Neutrophil (primary cell): ENCODE data around the gene HELZ2.

Experiments
- H3K27ac ChIP-seq: fragments of 200-600 bp; sonication (generic); 2 replicates; pipeline ENCODE4 v1.5.1; 2016; ENCODE audit warnings: mild to moderate bottlenecking, moderate library complexity
- H3K27me3 ChIP-seq: fragments of 200-600 bp; sonication (generic); 2 replicates; pipeline ENCODE4 v1.6.0; 2016; ENCODE audit warnings: mild to moderate bottlenecking
- H3K36me3 ChIP-seq: fragments of 200-600 bp; sonication (generic); 2 replicates; pipeline ENCODE4 v1.5.1; 2017
- H3K4me1 ChIP-seq, 2 experiments: fragments of 200-600 bp in 1 of 2; sonication (generic) in 1 of 2; 1 replicate in 1 of 2; 2 replicates in 1 of 2; pipeline versions ENCODE4 v1.5.1 to v1.6.1; 2013 to 2016; ENCODE audit warnings: low read depth in 1 of 2, low read length in 1 of 2, mild to moderate bottlenecking in 1 of 2, moderate library complexity in 1 of 2; ENCODE audit not compliant: control insufficient read depth in 1 of 2, insufficient read depth in 1 of 2
- H3K4me3 ChIP-seq, 2 experiments: fragments of 200-600 bp in 1 of 2; sonication (generic) in 1 of 2; 1 replicate in 1 of 2; 2 replicates in 1 of 2; pipeline ENCODE4 v1.5.1; 2013 to 2016; ENCODE audit warnings: low read depth in 1 of 2, low read length in 1 of 2, mild to moderate bottlenecking in 1 of 2, moderate library complexity in 1 of 2
- H3K9me3 ChIP-seq: fragments of 200-600 bp; sonication (generic); 2 replicates; pipeline ENCODE4 v1.5.1; 2016
- TF ChIP-seq, protein P1 (sequence below): fragments of 200-600 bp; sonication (generic); IDR thresholded peaks from 2 replicates; pipeline ENCODE4 v1.5.1; 2016; ENCODE audit warnings: antibody characterized with exemption

Gene HELZ2

DNA sequence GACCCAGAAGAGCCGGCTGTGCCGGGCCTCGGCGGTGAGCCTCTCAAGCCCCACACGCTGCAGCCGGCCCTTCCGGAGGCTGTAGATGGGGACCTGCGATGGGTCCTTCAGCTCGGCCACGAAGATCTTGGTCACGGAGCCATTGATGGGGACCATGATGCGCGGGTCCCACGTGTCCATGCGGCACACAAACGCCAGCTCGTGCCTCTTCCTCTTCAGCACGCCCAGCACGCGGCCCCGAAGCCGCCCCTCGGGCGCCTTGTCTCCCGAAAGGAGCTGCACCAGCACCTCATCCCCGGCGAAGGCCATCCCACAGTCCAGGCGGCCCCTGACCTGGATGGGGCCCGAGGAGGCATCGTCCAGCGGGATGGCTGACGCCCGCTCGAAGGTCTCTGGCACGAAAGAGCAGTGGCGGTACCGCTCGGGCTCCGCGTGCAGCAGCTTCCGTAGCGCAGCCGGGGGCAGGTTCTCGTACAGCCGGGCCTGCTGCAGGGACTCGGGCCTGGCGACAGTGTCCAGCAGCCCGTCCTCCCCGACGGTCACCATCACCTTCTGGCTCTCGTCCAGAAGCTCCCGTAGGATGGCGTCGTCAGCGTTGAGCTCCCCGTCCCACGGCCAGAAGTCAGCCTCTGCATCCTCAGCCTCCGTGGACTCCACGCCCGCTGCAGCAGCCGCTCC lies 8.9 kb downstream of the HELZ2 start:
- H3K9me3 ChIP-seq: no peaks in the 10 kb centered on the region
- TF ChIP-seq, protein P1, sequence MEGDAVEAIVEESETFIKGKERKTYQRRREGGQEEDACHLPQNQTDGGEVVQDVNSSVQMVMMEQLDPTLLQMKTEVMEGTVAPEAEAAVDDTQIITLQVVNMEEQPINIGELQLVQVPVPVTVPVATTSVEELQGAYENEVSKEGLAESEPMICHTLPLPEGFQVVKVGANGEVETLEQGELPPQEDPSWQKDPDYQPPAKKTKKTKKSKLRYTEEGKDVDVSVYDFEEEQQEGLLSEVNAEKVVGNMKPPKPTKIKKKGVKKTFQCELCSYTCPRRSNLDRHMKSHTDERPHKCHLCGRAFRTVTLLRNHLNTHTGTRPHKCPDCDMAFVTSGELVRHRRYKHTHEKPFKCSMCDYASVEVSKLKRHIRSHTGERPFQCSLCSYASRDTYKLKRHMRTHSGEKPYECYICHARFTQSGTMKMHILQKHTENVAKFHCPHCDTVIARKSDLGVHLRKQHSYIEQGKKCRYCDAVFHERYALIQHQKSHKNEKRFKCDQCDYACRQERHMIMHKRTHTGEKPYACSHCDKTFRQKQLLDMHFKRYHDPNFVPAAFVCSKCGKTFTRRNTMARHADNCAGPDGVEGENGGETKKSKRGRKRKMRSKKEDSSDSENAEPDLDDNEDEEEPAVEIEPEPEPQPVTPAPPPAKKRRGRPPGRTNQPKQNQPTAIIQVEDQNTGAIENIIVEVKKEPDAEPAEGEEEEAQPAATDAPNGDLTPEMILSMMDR: no peak
- H3K4me1 ChIP-seq: peaks cover 37% of the 10 kb centered on the region in 2 experiments
- H3K4me3 ChIP-seq: no peak overlapping the region
- peaks cover 10% of the 10 kb centered on the region for H3K27me3 ChIP-seq
- H3K27ac ChIP-seq: no peak overlapping the region
- H3K36me3 ChIP-seq: peaks cover 93% of the 10 kb centered on the region

DNA sequence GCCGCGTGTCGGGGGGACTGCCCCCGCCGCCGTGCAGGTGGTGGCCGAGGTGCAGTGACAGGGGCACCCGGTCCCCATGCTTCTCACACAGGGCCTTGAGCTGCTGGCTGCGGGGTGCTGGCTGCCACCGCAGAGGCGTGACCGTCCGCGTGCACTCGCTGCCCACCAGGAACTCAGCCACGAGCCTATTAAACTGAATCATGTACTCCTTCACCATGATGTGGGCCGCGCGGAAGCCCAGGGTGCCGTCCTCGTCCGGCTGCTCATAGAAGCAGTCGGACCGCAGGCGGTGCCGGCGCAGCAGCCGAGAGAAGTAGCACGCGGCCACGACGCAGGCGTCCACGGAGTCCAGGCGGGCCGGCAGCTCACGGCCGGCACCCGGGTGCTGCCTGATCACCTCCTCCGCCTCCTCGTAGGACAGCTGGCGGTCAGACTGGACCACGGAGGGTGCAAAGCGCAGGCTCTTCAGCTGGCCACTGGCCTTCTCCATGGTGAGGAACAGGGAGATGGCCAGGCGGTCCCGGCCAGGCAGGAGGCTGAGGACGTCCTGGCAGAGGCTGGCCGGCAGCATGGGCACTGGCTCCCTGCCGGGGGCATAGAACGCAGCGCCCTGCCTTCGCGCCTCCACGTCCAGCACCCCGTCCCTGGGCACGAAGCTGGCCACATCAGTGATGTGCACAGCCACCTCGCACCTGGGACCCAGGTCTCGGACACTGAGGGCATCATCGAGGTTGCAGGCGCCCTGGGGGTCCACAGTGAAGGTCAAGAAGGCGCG lies 9.8 kb downstream of the HELZ2 start:
- peaks cover 94% of the 10 kb centered on the region for H3K36me3 ChIP-seq
- H3K4me3 ChIP-seq: no peak overlapping the region
- H3K27ac ChIP-seq: no peak overlapping the region
- H3K27me3 ChIP-seq: peaks cover 10% of the 10 kb centered on the region
- TF ChIP-seq, protein P1: no peak
- peaks cover 27 to 28% of the 10 kb centered on the region in 2 experiments for H3K4me1 ChIP-seq
- peaks cover 2% of the 10 kb centered on the region for H3K9me3 ChIP-seq

DNA sequence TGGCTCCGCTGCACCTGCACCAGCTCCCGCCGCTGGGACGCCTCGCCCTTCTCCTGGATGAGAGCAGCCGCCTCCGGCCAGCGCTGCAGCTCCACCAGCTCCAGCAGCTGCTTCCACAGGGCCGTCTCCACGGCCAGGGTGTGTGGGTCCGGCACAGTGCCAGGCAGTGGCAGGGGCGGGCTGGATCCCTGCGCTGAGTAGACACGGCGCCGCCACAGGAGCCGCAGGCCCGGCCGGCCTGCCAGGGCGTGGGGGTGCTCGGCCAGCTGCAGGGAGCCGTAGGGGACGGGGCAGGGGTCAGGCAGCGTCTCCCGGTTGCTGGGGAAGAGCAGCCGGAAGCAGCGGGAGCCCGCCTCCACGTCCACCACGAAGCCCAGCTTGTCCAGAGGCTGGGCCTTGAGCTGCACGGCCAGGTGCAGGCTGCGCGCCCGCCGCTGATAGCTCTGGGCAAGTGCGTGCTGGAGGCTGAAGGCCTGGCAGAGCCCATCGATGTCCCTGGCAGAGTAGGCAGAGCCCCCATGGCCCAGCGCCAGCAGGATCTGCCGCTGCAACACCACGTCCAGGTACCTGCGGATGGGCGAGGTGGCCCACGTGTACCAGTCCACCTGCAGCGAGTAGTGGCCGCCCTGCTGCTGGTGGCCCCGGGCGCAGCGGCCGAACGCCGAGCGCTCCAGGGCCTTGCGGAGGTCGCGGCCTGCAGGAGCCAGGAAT lies 10.7 kb downstream of the HELZ2 start:
- Histone ChIP-seq H3K27ac (no peak overlapping the region), H3K4me3 (no peak overlapping the region), H3K4me1 (peaks cover 19% of the 10 kb centered on the region in 2 experiments), H3K9me3 (peaks cover 2% of the 10 kb centered on the region), H3K27me3 (peaks cover 10% of the 10 kb centered on the region), H3K36me3 (peaks cover 94% of the 10 kb centered on the region)
- TF ChIP-seq, protein P1: no peak

DNA sequence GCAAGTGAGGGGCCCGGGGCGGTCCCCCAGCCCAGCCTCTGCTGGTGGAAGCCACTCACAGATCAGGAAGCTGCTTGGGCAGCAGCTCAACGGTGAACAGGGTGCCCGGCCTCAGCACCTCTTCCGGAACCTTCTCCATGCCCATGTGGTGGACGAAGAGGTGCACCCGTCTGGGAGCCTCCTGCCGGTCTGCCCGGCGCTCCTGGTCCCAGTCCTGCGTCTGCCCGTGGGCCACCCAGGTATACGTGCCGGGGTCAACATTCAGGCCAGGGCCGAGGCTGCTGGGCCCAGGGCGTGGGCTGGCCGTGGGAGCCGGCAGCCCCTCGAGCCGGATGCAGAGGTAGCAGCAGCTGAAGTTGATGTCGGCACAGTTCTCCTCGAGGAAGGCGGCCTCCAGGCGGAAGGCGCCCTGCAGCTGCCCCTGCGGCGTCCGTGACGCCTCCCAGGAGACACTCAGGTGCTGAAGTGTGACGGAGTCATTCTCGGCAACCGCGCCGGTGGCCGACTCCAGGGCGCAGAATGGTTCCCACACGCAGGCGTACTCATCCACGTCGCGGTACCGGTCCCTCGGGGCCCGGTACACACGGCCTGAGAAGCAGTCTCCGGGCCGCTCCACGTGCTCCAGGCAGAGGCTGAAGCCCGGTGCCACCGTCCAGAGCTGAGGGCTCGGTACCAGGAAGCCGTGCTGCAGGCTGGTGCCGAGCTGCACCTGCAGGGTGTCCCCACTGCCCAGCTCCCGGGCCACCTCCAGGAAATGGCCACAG lies 11.4 kb downstream of the HELZ2 start:
- Histone ChIP-seq H3K27me3 (peaks cover 10% of the 10 kb centered on the region), H3K36me3 (peaks cover 98% of the 10 kb centered on the region), H3K4me3 (no peak overlapping the region)

More for the DNA sequence above, 11.4 kb downstream of the HELZ2 start:
- Histone ChIP-seq H3K9me3 (peaks cover 2% of the 10 kb centered on the region), H3K27ac (no peak overlapping the region), H3K4me1 (peaks cover 12% of the 10 kb centered on the region in 2 experiments)
- TF ChIP-seq, protein P1: no peak
